ENCODE measurements around the gene IFI35.

IFI35 gene

GRCh38 chr17:43062984-43063638 is 56.5 kb downstream of the IFI35 start:
- CTCF ChIA-PET = no interaction called here

More at GRCh38 chr17:43062984-43063638, 56.5 kb downstream of the IFI35 start:
- no peaks in the 10 kb centered on the region for H3K4me1 ChIP-seq (ENCODE audit: control insufficient read depth, insufficient read depth, low read length)
- H3K27ac ChIP-seq (ENCODE audit: extremely low read depth, low read depth, low read length) = no peak overlapping the region
- TF ChIP-seq ZBTB1 (tag by site-specific recombination; IDR thresholded peaks at IDR 0.05) (no peak), ZNF214 (tag by site-specific recombination; IDR thresholded peaks at IDR 0.05; ENCODE audit: borderline replicate concordance) (no peak), ZNF354C (tag by site-specific recombination; IDR thresholded peaks at IDR 0.05; ENCODE audit: borderline replicate concordance, low read depth) (no peak)
- H3K36me3 ChIP-seq (ENCODE audit: control insufficient read depth in 2 of 2, insufficient read depth in 1 of 2, low read length in 2 of 2) = peaks cover 66 to 83% of the 10 kb centered on the region in 2 experiments
- H3K9me3 ChIP-seq (ENCODE audit: control insufficient read depth, insufficient read depth, low read depth, low read length) = no peaks in the 10 kb centered on the region
- POLR2A ChIA-PET = no interaction called here
- H3K4me3 ChIP-seq (ENCODE audit: low read depth, low read length) = no peak overlapping the region

Measured in HEK293 (cell line).